GM19351 (cell line): Measurements from ENCODE around the gene PCIF1.
"Not testable (repeated sequence)": the region's sequence is repeated elsewhere in the genome, so short reads cannot be mapped to it uniquely, and the experiment has no call there.

ENCODE experiments used
- ATAC-seq: cut with Tn5 transposase; IDR thresholded peaks from one replicate; pipeline ENCODE4 v1.9.1; 2021; ENCODE audit warnings: mild to moderate bottlenecking, moderate library complexity; ENCODE audit not compliant: unreplicated experiment

PCIF1 gene

GRCh38 chr20:45988830-45989229, 54.3 kb downstream of the PCIF1 start:
- not testable (repeated sequence) for ATAC-seq

GRCh38 chr20:45991616-45992015, 57.1 kb downstream of the PCIF1 start:
- ATAC-seq, result no peak

GRCh38 chr20:45993197-45993951, 58.9 kb downstream of the PCIF1 start:
- ATAC-seq, result no peak

GRCh38 chr20:45994761-45995493, 60.4 kb downstream of the PCIF1 start:
- no peak for ATAC-seq

DNA sequence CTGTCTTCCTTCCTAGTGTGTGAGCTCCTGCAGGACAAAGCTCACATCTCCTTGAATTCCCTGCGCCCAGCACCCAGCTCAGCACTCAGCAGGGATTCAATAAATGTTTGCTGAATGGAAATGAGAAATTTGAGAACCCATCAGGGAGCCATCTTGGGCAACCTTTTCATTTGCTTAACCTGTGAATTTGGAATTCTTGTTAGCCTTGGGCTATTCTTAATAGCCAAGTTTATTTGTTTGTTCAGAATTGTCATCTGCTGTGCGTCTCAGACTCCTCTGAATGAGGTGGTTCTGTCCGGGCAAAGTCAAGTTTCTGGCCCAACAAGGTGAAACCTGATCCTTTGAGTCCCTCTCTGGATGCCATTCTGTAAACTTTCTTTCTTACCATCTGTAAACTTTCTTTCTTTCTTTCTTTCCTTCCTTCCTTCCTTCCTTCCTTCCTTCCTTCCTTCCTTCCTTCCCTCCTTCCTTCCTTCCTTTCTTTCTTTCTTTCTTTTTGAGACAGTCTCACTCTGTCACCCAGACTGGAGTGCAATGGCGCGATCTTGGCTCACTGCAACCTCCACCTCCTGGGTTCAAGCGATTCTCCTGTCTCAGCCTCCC, 61.1 kb downstream of the PCIF1 start:
- ATAC-seq, result not testable (repeated sequence)

DNA sequence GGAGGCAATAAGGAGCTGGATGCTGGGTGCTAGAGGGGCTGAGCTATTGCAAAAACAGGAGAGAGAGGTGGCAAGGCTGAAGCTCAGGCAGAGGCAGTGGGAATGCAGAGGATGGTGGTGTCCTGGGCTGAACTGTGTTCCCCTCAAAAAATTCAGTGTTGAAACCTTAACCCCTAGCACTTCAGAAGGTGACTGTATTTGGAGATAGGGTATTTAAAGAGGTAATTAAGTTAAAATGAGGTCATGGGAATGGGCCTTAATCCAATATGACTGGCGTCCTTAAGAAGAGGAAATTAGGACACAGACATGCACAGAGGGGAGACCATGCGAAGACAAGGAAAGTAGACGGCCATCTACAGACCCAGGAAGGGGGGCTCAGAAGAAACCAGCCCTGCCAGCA, 62.7 kb downstream of the PCIF1 start:
- ATAC-seq, result no peak
